ENCODE data around the gene C10orf95. TPM values are rescaled to one million over a fixed set of nuclear protein-coding genes. Genes with fewer than 3 reads are reported as not detected.

The C10orf95 gene, protein sequence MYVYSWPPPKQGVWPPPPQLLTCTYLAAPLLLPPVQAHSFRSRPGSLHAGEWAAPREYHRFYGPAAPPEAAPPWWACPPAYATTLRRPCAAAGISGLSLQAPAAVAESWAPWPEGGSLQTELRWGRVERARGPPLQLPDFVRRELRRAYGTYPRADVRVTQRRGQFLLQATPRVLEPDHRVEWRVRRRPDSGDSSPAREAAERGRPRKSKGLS
- total RNA-seq: not detected in 2 replicates

GRCh38 chr10:102451105-102451969 is at the start of gene C10orf95:
Gene C10orf95, minus strand, starts transcription at chr10:102451543. Its CDS starts 450 bp downstream, at chr10:102451093.

GRCh38 chr10:102432162-102432950 is 19.0 kb downstream of the C10orf95 start, which contains the start of gene CUEDC2:
Gene CUEDC2, minus strand, starts transcription at chr10:102432574. Its CDS starts 7,386 bp downstream, at chr10:102425188.

DNA sequence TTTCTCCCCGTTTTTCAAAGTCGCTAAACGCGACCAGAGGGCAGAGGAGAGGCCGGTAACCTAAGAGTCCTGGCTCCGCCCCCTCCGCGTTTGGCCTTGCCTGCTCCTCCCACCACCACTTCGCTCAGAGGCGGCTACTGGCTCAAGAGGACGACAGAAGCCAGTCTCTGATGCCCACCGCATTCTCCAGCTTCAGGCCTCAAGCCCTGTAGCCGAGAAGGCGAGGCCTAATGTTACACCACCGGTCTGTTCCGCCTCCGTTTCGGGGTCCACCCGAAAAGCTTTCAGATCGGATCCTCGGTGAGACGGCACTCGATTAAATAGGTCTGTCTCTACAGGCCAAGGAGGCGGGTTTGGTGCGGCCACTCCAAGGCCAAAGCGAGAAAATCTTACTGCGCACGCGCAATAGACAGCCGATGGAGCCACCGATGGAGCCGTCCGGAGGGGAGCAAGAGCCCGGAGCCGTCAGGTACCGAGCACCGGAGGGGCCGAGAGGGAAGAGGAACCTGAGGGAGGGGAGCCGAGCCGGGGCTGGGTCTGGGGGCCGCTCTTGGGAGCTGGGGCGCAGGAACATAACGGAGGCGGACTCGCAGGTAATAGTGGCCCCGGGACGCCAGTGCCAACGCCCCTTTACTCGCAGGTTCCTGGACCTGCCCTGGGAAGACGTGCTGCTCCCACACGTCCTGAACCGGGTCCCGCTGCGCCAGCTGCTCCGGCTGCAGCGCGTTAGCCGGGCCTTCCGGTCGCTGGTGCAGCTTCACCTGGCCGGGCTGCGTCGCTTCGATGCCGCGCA is 30.4 kb downstream of the C10orf95 start, which contains the start of gene FBXL15:
Gene FBXL15, plus strand, starts transcription at position 123 of the 793 bp plus-strand sequence. Its CDS starts 294 bp downstream, at position 417.

GRCh38 chr10:102418622-102419268 is 32.6 kb downstream of the C10orf95 start, which contains the start of gene PSD:
Gene PSD, minus strand, starts transcription at chr10:102418785. Its CDS starts 1,747 bp downstream, at chr10:102417038.

Other genes with a start within 250 kb of the C10orf95 start
- gene ELOVL3, start 225.2 kb downstream of the C10orf95 start, total RNA-seq: 0.24 and 3.4 TPM in 2 replicates
- 0.15 and 0.69 TPM in 2 replicates for gene PITX3, start 210.0 kb downstream of the C10orf95 start, total RNA-seq
- 43.0 and 46.9 TPM in 2 replicates for gene GBF1, start 206.0 kb downstream of the C10orf95 start, total RNA-seq
- 18.5 and 23.3 TPM in 2 replicates for gene NFKB2, start 55.8 kb downstream of the C10orf95 start, total RNA-seq
- gene PSD, start 32.8 kb downstream of the C10orf95 start, total RNA-seq: 19.5 and 19.7 TPM in 2 replicates
- 14.0 and 16.9 TPM in 2 replicates for gene FBXL15, start 30.7 kb downstream of the C10orf95 start, total RNA-seq
- 73.0 and 77.3 TPM in 2 replicates for gene CUEDC2, start 19.0 kb downstream of the C10orf95 start, total RNA-seq
- 69.9 and 73.5 TPM in 2 replicates for gene ACTR1A, start 51.2 kb upstream of the C10orf95 start, total RNA-seq
- gene SUFU, start 52.4 kb upstream of the C10orf95 start, total RNA-seq: 15.1 and 16.8 TPM in 2 replicates
- 185 and 199 TPM in 2 replicates for gene TRIM8, start 192.9 kb upstream of the C10orf95 start, total RNA-seq